HT-29 (cell line): ENCODE results near the gene GREM2. TPM values are rescaled to one million over a fixed set of nuclear protein-coding genes. Genes with fewer than 3 reads are reported as not detected.

Source experiments
- DNase-seq: peaks from one replicate; pipeline ENCODE4 v3.0.0-alpha.2; 2015; ENCODE audit warnings: low spot score
- total RNA-seq: library from RNA; depleted of rRNA; stranded (reverse); fragments of >200 nt; shearing (Covaris generic); gene quantifications from 2 replicates; pipeline ENCODE4 v1.2.3, GENCODE V29; 2014; rRNA removed

GREM2 gene
- total RNA-seq, result not detected in 2 replicates

DNA sequence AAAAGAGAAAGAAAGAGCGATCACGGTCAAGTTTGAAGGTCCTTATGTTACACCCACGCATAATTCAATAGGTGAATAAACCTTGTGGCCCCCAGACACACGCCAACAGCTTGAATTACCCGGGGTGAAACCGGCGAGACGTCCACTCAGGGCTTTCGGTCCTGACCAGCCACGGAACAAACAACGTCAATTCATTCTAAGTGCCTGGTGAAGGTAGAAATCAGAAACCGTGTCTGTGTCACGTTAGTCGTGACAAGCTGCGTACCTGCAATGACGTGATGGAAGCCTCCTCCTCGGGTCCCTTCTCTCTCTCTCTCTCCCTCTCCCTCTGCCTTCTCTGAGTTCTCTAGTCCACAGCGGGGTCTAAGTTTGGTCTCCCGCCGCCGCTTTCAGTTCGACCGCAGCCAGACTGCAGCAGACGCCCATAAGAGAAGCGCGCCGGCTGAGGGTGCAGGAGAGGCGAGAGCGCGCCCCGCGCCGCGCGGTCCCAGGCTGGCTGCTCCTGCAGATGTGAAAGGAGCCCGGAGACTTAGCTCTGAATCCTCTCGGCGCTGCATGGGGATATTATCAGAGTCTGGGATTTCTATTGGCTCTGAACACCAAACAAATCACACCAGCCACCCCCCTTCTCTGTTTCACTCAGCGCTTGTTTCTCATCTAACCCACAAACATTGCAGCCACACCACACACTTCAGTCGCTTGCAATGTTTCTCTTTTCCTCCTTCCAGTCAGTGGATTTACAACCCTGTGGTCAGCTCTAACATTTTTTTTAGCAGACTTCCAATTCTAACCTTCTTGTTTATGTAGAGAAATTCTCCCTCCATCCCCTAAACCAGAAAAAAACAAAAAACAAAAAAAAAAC is at the start of gene GREM2:
Gene GREM2, minus strand, starts transcription at position 537 of the 862 bp plus-strand sequence. CDS start 118,680 bp downstream, outside the sequence.
- no peak for DNase-seq

DNA sequence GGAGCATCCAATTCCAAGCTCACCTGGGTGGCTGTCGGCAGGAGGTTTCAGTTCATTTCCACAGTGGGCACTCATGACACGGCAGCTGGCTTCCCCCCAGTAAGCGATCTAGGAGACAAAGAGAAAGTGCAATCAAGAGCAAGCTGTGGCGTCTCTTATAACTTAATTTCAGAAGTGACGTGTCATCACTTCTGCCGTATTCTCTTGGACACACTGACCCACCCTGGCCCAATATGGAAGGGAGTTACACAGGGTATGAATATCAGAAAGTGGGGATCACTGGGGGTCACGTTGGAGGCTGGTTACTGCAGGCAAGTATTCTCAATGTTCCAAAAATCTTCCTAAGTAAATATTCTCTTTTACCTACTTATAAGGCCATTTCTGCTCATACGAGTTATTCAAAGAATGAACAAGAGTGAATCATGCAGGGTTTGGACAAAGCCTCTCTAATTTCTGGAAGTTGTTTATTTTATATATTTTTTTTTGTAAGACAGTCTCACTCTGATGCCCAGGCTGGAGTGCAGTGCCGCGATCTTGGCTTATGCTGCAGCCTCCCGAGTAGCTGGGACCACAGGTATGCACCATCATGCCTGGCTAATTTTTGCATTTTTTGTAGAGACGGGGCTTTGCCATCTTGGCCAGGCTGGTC is 46.5 kb upstream of the GREM2 start:
- DNase-seq, result no peak

DNA sequence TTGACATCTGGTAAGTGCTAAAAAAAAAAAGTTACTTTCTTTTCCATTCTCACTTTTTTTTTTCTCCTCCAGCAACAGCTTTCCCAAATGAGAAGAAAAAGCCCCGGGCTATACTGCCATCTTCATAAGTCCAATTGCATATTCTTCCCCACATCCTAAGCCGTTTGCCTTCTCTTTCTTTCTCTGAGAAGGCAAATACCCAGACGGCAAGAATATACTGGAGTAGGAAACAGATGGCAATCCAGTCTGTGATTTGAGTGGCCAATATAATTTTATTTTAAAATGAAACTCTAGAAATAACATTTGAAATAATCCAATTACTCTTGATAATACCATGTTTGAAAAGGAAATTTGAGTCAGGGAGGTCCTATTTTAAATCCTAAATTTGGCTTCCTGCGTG is 44.6 kb upstream of the GREM2 start:
- DNase-seq, result no peak

DNA sequence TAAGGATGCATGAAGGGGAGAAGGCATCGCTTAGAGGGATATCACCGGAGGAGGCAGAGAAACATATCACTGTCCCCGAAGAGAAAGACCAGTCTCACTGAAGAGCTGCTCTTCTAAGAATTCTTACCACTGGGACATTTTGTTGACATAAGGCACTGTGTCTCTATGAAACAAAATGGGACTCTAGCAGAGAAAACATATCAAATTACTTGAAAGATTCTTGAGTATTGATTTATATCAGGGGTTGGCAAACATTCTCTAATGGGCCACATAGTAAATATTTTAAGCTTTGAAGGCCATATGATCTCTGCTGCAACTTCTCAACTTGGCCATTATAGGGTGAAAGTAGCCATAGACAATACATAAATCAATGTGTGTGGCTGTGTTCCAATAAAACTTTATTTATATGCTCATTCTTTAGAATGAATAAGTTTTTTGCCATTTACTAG is 41.0 kb upstream of the GREM2 start:
- DNase-seq, result no peak

DNA sequence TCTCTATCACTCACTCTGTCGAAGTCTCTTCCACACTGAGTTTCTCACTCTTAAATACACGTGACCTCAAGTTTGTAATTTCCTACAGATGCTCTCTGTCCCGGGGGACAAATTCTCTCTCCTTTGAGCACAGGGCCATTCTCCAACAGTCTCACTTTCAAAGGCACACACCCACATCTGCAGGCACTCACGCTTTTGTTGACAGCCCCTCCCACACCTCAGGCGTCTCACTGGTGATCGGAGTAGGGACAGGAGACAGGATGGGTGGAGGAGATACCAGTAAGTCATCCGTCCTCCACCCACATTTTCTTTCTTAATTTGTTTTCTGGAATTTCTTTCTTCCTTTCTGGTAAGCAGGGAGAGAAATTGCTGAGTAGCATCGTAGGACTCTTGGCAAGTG is 40.6 kb upstream of the GREM2 start:
- DNase-seq, result no peak

DNA sequence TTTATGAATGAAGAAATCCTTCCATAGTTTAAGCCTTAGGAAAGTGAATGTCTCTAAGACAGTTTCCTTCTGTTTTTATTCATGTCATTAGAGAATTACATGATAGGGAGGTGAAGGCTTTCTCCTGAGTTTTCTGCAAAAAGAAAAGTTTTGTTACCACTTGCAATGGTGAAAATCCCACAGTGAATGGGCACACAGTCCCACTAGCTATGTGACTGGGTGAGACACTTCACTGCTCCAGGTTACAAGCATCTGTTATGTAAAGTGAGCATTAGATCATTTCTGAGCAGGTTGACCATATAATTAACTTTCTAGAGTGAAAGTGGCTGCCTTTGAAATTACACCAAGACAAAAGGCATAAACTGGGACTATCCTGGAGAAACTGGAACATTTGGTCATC is 38.9 kb upstream of the GREM2 start:
- no peak for DNase-seq

DNA sequence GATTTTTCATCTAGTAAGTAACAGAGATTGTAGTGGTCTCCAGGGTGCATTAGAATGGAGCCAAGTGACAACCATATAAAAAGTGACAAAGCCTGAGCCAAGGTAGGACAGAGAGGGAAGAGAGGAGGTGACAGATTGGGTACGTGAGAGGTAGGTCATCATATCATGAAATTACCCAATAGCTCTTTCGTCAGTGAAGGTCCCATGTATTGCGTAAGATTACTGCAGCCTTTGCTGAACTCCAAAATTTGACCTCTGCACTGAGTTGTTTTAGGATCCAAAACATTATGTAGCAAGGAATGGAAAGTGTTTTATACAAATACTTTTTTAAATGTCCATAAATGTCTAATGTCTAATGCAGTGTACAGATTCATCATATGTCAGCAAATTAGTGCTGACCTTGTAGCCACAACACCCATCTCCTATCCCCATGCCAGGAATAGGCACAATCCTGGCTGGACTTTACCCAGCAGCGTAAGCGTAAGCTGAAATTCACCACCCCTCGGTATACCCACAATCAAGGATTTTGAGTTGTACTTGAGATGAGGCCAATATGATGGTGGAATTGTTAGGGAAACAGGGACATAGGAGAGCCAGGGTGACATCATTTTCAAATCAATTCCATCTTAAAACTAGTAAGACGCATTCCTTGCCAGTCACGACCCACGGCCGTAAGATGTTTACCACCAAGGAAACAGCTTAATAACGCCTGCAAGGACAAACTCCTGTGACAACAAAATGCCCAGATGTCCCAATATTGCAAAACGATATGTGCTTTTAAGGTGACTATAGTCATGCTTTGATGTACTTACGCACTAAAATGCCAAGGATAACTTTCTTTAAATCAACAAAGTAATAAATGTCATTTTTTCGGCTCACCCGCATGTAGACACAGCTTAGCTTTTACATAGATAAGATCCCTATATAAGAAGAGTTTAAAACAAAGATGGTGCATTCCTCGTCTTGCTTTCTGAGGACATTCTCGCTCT is 38.1 kb upstream of the GREM2 start:
- no peak for DNase-seq

DNA sequence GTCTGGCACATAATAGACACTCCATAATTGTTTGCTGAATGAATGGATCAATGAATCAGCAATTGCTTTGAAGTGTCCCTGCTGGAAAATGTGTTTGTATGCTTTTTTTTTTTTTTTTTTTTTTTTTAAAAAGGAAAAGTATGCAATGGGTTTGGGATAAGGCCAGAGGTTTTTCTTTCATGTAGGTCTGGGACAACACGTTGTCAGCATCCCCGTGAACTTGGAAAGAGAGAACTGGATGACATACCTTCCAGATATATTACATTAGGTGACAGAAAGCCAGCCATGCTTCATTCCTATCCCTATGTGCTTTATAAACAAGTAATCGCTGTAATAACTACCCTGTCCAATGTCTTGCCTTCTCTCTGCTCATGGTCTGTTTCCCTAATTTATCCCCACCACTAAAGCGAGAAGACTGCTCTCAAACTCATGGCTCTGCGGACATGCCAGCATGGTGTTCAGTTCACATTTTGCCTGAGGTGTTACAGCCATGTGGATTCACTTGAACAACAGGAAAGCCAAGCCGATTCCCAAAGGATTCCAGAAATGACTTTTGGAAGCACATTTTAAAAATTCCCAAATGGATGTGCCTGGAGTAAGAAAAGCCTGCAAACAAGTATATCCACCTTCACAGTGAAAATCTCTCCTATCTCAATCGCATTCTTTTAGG is 34.8 kb upstream of the GREM2 start:
- no peak for DNase-seq

DNA sequence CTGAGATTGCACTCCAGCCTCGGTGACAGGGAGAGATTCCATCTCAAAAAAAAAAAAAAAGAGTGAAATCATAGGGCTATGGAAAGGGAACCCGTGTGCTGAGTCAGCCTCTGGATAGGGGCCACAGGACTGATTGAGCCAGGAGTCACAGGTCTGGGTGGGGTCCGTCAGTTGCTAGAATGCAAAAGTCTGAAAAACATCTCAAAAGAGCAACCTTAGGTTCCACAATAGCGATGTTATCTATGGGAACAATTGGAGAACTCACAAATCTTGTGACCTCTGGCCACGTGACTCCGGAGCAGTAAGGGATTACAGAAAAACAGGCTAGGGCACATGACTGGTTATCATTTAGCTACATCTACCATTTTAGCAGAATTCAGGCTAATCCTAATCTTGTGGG is 32.8 kb upstream of the GREM2 start:
- DNase-seq, result no peak

DNA sequence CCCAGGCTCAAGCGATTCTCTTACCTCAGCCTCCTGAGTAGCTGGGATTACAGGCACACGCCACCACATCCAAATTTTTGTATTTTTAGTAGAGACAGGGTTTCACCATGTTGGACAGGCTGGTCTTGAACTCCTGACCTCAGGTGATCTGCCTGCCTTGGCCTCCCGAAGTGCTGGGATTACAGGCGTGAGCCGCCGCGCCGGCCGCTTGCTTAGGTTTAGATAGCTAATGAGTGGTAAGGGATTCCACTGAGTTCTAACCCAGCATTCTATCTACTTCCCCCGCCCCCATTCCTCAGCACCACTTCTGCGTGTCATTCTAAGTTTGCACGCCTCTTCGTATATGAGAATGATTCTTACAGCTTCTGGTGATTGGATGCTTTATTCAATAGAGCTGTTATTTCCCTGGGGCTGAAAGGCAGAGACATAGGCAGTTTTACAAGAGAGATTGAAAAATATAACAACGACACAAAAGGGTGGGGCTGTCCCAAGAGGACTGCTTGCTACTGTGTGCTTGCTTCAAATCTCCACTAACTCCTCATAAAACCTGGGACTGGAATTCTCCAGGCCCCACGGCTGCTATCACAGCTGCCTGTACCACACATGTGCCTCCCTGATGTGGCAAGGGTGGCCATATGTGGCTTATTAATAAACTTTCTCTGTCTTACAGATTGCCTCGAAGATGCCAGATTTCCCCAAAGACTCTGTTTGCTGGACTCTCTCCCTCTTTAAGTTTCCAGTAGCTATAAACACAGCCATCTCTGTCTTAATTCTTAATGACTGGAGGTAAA is 23.7 kb upstream of the GREM2 start:
- no peak for DNase-seq

DNA sequence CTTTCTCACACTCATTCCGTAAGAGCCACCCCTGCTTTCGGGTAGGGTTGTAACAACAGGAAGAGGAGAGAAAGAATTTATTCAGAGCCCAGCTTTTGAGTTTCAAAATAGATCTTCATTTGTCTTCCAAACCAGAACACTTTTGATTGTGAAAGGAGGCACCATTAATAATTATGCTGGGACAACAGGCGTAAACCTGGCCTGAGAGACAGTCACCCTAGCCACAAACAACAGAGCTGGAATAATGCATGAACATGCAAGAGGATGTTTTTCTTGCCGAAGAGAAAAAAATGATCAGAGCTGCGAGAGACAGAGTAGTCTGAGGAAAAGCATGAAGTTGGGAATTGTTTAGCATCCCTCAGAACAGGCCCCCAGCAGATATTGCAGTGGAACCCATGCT is 18.5 kb upstream of the GREM2 start:
- no peak for DNase-seq

DNA sequence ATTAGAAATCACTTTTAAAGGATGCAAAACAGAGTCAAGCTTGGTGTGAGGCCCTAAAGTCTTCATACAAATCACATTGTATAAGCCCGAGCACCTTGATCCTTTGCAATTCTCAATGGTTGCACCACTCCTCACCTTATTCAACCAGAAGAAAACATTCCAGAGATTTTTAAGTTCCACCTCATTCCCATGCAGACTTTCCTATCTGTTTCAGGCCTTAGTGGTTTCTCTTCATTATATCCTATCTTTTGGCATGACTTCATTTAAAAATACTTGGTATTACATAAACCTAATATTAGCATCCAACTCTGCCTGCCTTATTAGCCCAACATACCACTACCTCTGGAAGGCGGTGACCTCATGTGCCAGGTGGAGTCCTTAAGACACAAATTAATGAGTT is 9.3 kb upstream of the GREM2 start:
- no peak for DNase-seq

DNA sequence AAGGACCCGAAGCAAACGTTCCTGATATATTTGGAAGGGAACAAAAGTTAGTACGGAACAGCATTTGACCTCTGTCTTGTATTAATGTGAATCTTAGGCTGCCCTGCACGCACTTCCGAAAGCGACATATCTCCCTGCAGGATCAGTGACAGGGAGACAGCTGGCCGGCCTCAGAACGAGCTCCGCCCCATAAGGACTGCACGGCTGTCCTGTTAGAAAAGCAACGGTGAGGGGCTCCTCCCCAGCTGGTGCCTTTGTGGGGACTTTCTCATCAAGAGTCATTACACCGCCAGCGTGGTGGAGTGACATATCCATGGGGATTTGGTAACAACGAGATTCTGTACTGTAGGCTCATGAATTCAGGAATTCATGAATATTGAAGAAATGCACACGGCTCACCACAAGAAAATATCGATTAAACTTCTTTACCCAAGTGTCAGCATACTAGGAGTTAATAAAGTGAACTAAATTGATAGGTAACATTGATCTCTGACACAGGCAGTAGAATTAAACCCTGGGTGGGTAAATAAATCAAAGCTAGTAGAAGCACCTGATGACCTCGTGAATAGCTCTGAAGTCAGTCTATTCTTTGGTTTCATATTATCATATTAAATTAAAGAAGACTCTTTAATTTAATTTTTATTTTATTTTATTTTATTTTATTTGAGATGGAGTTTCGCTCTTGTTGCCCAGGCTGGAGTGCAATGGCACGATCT is 8.1 kb upstream of the GREM2 start:
- no peak for DNase-seq

DNA sequence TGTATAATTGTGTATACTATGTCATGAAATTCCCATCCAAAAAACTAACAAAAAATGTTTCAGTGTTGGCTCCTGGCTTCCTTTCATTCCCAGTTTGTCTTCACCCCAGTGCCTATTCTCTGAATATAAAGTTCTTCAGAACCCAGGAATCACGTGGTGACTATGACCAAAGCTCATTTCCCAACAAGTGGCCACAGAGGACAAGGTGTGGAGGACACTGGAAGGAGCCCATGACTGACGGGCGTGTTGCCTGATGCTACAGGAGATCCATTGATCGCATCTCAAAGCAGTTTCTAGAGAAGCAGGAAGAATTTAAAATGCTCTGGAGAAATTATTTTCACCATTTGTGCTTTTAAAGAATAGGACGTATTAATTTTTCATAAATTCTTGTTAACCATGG is 7.4 kb upstream of the GREM2 start:
- no peak for DNase-seq

DNA sequence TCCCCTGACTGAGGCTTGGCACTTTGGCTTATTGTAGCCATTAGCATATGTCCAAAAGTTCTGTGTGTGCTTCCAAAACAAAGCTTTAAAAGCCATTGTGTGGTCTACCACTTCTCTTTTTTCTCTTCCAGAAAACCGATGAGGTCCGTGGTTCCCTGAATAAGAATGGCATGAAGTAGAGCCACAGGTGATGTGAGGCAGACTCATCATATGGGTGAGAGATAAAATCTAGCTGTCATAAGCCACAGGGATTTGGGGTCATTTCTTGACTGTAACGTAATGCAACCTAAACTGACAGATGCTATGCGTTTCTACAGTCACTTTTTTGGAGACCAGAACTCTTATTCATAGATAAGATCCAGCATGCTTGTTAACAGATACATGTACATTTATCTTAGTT is 7.0 kb upstream of the GREM2 start:
- DNase-seq, result no peak

DNA sequence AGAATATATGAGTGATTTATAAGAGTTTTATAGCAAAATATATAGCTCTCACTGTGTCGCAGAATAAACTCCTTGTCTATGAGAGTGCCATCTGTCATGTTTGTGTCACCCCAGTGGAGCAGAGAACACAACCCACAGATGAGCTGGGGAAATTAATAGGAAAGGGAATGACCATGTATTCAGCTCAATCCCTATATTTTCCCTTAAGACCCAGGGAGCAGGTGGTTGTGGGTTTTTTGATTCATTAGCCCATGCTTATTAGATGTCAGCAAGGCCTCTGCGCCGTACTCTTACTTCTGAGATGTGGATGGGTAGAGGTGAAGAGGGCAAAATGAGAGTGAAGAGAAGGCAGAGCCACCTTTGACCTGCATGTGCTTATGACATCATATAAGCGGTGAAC is 4.1 kb upstream of the GREM2 start:
- no peak for DNase-seq

DNA sequence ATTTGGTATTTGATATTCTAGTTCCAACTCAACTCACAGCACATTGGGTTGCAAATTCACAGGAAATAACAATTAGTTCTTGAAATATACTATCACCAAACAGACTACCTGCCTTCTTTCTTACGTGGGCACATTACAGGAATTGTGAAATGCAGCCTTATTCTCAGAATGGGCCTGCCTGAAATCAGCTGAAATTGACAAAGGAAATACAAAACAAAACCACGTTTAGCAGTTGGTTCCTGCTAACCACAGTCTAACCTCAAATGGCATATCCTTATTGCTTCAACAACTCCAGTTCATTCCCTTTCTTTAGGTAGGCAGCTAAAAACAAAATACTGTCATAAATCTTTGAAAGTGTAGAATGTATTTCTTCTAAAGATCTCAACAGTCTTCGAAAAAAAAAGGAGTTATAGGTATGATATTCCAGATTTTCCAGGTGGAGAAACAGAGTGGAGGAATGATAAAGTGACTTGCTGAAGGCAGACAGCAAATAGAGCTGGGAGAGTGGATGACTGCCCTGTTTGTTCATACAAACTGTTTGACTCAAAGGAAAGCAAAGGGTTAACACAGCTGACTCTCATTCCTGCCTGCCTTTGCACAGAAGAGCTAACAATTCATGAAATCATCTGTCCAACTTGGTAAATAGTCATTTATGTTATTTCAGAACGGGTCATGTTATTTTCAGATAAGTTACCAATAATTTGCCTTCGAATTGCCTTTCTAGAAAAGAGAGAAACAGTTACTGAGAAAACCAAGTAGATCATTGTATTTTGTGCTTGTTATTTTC is 1.6 kb upstream of the GREM2 start:
- no peak for DNase-seq

DNA sequence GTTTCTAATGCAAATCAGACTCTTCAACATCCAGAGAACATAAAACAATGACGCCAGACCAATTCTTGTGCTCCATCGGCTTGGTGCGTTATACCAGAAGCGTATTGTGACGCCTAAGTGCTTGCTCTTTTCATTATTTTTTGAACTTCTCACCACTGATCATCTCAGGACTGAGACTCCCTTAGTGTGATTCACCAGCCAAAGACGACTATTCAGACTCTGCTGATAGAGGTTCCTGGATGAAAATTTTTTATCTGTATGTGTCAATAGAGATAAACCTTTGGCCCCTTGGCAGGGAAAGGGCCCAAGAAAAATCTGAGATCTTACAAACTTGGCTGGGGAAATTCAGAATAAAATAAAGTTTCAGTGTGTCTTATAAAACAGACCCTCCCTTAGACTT is 856 bp upstream of the GREM2 start:
- DNase-seq, result no peak

DNA sequence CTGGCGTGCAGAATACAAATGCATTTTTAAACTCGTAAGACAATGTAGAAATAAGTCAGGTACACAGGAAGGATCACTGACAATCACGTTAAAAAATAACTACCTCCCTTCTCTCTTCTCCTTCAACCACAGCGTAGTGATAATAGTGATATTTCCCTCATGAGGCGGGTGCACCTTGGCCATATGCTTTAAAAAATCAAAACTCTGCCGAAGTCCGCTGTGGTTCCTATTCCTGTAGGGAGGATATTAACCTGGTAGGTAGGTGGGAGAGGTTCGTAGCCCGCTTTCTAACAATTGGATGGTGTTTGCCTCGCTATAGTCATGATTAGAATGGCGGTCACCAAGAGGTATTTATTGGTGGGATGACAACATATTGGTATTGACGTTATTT is 732 bp downstream of the GREM2 start:
- DNase-seq, result no peak
